GM21367 (cell line): Measurements from ENCODE around the gene UFD1.

Experiments
- ATAC-seq: cut with Tn5 transposase; IDR thresholded peaks from one replicate; pipeline ENCODE4 v1.9.1; 2021; ENCODE audit not compliant: unreplicated experiment

The UFD1 gene

DNA sequence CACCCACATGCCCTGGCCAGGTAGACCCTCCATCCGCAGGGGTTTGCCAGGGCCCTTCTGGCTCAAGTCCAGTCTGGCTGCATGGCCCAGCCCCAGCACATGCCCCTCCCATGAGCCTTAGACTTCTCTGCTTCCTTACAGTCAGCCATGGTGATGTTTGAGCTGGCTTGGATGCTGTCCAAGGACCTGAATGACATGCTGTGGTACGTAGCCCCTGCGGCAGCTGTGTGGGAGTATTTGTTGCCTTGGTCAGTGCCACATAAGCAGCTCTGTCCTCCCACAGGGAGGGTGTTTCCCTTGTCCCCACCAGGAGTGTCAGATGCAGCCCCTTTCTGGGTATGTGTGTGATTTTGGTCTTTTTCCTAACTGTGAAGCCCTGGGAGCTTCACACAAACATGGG is 18.3 kb upstream of the UFD1 start:
- no peak for ATAC-seq

DNA sequence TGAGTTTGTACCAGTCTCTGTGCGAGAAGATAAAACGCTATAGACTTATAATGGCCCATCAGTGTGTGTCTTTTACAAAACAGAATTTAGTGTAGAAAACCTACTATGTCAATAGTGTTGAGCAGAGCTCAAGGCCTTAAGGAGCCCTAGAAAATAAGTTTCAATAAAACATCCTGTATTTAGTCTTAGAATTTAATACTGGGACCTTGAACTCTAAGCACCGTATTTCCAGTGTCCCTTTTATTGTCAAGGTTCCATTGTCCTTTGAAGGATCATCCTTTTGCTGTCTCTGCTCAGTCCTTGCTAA is 17.3 kb upstream of the UFD1 start:
- ATAC-seq, result no peak

DNA sequence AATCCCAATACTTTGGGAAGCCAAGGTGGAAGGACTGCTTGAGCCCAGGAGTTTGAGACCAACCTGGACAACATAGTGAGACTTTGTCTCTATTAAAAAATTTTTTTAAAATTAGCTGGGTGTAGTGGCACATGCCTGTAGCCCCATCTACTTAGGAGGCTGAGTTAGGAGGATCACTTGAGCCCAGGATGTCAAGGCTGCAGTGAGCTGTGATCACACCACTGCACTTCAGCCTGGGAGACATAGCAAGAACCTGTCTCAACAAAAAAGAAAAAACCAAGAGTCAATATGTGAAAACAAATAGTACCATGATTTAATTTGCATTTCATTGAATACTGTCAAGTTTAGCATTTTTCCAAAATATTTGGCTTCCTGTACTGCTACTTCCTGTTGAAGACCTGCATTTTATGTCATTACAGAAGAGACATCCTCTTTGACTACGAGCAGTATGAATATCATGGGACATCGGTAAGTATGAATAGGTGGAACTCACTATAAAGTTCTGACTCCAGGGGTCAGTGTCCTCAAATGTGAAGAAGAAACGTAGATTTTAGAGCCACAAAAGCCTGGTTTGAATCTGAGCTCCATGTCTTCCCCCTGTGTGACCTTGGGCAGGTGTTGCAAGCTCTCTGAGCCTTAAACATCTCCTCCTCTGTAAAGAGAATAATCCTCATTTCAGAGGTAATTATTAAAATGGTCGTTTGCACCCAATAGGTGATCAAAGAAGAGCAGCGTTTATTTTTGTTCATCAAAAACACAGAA is 16.8 kb upstream of the UFD1 start:
- no peak for ATAC-seq

DNA sequence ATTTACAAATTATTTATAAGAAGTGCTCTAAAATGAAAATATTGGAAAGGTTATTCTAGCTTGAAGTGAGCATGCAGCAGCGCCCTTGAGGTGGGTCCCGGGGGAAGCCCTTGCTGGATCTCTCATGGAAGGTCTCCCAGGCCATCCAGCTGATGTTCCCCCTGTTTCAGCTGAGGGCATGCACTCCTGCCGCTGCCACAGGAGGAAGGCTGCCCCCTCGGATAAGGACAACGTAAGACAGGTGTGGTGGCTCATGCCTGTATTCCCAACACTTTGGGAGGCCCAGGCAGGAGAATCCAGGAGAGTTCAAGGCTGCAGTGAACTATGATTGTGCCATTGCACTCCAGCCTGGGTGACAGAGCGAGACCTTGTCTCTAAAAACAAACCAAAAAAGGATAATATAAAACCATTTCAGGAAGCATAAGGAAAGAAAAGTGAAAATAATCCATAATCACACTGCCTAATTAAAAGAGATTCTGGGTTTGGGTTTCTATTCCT is 15.7 kb upstream of the UFD1 start:
- ATAC-seq, result no peak

DNA sequence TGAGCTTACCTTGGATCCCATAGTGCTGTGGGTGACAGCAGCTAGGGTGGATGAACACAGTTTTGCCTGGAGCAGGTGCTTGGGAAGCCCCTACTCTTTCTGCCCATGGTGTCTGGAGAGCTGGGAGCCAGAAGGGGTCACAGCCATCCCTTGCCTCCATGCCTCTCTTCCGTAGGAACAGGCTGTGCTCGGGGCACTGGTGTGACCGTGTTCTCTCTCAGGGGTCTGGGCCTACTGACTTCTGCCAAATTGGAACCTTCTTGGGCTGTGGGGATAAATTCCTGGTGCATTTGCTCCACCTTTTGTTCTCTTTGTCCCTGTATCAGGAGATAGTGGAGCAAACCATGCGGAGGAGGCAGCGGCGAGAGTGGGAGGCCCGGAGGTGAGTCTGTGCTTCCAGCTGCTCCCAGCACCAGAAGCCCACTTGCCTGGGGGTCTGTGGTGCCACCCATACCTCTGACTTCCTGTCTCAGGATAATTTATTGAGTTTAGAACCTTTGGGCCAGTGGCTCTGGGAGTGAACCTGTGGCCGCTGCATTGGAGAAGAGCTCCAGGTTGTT is 15.1 kb upstream of the UFD1 start:
- ATAC-seq, result no peak

DNA sequence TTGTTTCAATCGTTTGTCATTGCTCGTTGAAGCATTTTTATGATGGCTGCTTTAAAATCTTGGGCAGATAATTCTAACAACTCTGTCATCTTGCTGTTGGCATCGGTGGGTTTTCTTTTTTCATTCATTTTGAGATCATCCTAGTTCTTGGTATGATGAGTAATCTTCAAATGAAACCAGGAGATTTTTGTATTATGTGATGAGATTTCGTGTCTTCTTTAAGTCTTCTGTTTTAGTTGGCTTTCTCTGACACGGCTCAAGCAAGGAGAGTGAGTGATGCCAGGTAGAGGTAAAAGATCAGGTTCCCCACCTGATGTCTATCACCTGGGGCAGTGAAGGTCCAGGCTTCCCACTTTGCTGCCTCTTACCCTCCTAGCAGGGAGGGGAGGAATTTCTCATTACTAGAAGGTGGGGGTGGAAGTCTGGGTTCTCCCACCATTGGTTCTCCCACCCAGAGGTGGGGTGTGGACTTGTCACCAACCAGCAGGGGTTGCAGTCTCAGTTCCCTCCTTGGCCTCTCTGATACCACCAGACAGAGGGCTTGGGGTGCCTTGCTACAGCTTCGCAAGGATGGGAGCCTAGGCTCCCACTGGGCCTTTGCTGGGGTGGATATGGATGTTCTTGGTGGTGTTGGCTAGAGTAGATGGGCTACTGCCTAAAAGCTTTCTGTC is 13.6 kb upstream of the UFD1 start:
- no peak for ATAC-seq

DNA sequence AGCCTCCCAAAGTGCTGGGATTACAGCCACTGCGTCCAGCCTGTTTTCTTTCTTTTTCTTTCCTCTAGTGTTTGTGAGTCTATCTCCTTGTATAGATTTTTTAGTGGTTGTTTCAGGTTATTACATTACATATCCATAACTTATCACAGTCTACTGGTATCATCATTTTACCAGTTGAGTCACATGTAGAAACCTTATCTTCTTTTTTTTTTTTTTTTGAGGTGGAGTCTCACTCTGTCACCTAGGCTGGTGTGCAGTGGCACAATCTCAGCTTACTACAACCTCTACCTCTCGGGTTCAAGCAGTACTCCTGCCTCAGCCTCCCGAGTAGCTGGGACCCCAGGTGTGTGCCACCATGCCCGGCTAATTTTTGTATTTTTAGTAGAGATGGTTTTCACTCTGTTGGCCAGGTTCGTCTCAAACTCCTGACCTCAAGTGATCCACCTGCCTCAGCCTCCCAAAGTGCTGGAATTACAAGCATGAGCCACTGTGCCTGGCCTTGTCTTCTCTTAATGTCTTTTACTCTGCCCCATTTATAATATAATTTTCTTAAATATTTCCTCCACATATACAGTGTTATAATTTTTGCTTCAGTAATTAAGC is 11.7 kb upstream of the UFD1 start:
- no peak for ATAC-seq

DNA sequence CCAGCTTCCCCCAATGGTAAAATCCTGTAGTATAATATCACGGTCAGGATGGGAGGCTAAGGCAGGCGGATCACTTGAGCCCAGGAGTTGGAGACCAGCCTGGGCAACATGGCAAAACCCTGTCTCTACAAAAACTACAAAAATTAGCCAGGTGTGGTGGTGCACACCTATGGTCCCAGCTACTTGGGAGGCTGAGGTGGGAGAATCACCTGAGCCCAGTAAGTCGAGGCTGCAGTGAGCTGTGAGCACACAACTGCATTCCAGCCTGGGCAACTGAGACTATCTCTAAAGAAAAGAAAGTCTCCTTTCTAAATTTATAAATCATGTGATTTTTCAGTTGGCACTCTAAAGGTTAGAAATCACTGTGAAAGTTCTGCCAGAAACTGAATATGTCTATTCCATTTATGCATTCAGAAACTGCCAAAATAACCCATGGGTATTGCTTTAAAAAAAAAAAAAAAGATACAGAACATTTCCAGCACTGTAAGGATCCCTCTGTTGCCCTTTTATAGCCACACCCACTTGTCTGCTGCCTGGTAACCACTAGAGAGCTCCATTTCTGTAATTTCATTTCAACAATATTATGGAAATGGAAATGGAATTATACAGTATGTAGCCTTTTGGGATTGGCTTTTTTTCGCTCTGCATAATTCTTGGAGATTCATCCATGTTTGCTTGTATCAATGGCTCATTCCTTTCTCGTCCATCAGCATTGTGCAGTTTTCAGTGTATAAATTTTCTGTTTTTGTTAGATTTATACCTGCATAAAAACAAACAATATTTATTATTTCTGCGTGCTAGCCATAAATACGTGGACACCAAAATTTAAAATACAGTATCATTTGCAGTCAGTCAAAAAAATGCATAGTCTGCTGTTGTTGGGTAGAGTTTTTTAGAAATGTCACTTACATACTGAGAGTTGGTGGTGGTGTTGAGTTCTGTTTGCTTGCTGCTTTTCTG is 10.2 kb upstream of the UFD1 start:
- no peak for ATAC-seq

DNA sequence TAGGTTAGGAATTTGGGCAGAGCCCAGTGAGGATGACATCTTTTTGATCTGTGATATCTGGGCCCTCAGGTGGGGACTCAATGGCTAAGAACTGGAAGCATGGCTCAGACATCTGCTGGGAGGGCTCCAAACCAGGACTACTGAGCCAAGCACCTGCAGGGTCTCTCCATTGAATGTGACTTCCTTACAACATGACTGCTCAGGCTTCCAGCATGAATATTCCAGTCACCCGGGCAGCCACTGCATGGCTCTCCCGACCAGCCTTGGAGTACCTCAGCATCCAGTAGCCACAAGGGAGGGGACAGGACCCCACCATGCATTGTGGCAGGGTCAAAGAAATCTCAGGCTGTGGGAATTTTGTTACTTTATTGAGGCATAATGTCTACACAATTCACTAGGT is 9.3 kb upstream of the UFD1 start:
- no peak for ATAC-seq

DNA sequence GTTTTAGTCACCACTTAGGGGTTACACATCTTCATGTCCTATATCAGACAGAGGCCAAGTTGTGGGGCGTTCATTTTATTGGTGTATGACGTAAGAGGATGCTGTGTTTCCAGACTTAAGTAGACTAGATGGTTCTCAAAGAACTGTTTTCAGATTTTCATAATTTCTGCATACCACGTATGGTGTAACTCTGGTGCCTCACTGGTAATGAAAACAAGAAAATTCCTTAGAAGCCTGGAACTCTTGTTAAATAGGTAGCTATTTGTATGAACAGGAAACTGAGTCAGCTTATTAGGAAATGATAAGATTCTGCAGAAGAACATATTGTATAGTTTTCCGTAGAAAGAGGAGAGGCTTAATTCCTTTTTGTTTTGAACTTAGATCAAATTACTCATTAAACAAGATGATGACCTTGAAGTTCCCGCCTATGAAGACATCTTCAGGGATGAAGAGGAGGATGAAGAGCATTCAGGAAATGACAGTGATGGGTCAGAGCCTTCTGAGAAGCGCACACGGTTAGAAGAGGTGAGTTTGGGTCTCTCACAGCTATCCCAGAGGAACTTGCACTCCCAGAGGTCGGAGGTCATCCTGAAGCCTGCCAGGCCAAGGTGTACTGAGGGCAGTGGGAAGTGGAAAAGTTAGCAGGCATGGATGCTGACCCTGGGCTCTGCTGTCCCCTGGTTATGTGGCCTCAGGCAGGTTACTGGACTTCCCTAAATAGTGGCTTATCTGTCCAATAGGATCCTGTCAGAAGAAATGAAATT is 4.7 kb upstream of the UFD1 start:
- ATAC-seq, result no peak

DNA sequence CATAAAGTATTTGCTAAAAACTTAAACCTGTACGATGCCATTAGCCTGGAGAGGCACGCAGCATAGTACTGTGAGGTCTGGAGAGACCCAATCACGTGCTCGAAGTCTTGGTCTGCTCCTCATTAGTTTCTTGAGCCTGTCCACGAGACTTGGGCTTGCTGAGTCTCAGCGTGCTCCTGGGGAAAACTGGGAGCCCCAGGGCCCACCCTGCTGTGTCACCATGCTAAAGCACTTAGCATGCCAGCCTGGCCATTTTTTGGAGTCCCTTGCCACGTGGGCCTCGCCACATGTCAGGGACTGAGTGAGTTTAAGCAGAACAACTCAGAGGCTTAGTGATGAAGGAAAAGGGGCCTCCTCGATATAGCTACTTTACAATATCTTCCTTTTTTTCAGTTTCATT is 3.3 kb upstream of the UFD1 start:
- no peak for ATAC-seq

DNA sequence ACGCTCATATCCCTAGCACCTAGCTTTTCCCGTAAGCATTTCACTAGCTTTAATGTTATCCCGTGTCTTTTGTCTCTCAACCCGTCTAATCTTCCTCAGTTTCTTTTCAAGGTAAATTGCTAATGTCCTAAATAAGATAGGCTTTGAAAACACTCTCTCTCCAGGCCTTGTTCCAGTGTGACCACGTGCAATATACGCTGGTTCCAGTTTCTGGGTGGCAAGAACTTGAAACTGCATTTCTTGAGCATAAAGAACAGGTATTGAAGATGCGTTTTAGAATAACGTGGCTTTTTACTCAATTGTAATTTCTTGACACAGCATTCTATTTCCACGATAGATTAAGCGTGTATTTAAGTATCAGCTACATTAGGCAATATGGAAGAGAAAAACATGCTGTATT is 1.8 kb upstream of the UFD1 start:
- no peak for ATAC-seq

DNA sequence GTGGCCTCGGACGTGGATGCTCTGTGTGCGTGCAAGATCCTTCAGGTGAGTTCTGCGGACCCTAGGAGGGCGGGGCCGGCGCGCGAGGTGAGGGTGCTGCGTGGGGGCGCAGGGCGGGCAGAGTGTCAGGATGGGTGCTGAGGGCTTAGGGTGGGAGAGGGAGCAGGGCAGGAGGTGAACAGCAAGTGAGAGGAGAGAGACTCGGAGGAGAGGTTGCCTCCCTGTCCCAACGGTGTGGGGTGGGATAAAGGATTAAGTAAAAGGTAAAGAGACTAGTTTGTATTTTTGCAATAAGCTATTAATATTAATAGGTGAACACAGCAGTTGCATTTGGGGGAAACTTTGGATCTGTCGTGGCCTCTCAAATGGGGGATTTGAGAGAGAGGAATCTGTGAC is 1.2 kb upstream of the UFD1 start:
- ATAC-seq, result peak; percentile 1

DNA sequence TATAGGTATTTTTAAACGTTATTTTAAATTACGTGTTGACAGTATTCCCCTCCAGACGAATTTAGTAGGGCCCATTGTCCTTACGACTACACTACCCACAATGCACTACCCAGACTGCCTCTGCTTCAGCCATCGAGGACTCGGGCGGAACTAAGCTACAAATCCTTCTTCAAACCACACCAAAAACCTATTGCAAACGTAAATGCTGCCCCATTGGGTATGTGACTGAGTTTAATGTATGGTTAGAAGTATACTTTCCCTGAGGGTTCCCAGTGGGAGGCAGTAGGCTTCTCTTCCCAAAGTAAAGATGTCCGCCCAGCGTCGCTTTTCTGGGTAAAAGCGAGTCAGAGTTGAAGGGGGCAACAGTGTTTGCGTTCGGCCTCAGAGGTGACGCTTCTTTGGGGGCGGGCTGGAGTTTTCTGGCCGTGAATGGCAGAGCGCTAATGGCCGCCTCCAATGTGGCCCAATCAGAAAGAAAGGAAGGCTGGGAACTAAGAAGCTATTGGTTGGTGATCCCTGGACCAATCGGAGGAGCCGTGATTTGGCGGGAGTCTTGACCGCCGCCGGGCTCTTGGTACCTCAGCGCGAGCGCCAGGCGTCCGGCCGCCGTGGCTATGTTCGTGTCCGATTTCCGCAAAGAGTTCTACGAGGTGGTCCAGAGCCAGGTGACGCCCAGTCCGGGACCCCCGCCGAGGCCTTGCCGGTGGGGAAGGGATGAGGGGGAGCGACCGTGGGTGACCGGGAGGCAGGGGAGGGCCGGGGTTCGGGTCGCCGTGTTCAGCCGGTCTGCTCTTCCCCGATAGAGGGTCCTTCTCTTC is 571 bp upstream of the UFD1 start, which contains the start of gene CDC45:
CDC45 (plus strand) TSS at position 566 of the 818 bp plus-strand sequence; CDS start at position 615, 49 bp downstream.
- ATAC-seq, result peak; percentile 77

DNA sequence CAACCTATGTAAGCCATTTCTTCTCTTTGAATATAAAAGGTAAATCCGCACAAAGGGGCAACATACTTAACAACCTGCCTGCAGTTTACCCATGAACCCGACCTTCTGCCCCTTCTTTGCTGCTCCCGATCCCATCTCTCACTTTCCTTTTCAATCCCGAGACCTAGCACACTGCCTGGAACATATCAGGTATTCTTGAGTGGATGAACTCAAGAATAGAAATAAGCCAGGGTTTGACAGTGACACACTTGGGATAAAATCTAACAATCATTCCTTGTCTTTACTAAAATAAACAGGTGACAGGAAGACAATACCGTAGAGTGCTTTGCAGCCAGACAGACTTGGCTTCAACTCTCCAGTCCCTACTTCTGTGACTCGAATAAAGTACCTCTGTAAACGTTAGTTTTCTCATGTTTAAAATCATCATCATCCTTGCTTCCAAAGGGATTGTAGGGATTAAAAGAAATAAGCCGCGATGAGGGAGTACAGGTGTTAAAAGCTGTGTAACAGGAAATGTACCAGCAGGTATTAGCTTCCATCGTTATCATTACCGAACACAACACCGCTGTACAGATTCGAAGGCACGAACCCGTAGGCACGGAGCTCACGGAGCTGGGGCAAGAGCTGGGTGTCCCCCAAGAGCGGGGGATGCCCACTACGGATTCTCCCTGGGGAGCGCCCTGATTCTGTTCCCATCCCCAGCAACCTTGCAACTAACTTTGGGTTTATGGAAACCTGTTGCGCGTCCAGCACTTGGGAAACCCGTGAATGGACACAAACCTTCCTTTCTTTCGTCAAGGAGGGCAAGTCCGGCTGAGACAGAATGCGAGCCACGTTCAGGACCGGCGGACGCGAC is 720 bp downstream of the UFD1 start:
- no peak for ATAC-seq

DNA sequence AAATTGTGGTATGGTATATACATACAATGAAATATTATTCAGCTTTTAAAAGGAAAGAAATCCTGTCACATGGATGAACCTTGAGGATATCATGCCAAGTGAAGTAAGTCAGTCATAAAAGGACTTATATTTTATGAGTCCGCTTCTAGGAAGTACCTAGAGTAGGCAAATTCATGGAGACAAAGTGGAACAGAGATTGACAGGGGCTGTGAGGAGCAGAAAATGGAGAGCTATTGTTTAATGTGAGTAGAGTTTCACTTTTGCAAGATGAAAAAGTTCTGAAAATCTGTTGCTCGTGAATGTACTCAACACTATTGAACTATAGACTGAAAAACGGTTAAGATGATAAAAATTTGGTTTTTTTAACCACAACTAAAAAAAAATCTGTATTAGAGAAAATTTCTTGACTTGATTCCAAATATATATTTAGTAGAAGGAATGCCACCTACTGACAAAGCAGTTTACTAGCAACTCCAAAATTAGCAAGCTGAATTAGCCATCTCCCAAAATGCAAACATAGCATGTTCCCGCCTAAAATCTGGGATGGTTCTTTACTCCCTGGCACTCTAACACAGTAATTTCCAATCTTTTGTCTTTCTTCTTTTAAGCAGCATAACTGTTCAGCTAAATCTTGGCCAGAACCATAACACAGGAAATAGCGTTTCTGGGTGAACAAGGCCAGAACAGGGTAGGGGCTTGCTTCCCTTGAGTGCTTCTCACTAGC is 1.5 kb downstream of the UFD1 start:
- no peak for ATAC-seq

DNA sequence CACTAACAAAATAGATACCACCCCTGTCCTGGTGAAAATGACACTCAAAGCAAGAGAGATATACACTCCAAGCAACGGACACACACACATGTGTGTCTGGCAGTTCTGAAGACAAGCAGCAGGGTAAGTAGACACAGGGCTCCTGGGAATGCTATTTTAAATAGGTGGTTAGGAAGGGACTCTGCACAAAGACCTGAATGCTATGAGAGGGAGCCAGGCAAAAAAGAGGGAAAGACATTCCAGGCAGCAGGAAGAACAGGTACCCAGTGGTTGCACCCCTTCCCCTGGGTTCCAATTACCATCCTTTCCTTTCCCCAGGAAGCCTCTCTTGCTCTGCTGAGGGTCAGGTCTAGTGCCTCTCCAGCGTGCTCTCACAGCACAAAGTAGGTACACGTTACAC is 3.0 kb downstream of the UFD1 start:
- no peak for ATAC-seq

DNA sequence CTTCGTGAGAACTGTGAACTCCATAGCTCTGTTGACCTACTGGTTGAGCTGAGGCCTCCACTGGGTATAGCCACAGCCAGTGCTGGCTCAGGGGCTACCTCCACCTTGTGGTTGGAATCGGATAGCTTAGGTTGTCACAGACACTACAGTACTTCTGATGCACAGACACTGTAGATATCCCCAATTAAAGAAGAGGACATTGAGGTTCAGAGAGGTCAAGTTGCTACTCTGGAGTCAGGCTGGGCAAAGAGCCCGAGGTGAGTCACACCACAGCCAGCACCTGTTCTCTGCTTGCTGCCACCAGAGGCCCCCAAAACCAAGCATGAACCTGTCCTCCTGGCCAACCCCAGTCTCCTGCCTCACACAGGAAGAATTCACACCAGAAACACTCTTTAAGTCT is 5.4 kb downstream of the UFD1 start:
- ATAC-seq, result no peak
